HepG2 (cell line): ENCODE measurements around the gene CD151. TPM values are rescaled to one million over a fixed set of nuclear protein-coding genes. Genes with fewer than 3 reads are reported as not detected.
A peak's percentile ranks its signal among the peaks of the same experiment; 100 is the strongest.

Experiments used
- ATAC-seq: fragments of 200-7000 bp; cut with Tn5 transposase; 3 replicates; pipeline ENCODE4 v1.9.1; 2020; ENCODE audit warnings: mild to moderate bottlenecking, moderate library complexity
- BruUV-seq: library from RNA; stranded (reverse); fragments of 400-500 nt; replicated peaks from 2 replicates; lab custom pipeline; 2021; lab: Mats Ljungman, UMichigan
- CTCF ChIA-PET: fragments of 300-600 bp; formaldehyde crosslinking; extraction: SDS; loops from one replicate; lab custom pipeline; 2021; ENCODE audit warnings: low total read pairs, inconsistent platforms, low intra/inter-chr PET ratio; lab: Yijun Ruan, JAX
- POLR2A ChIA-PET: fragments of 350-600 bp; sonication (Branson Sonifier 250); formaldehyde crosslinking; loops from one replicate; lab custom pipeline; 2020; ENCODE audit warnings: antibody characterized with exemption, inconsistent platforms; lab: Yijun Ruan, JAX
- DNase-seq: peaks from one replicate; pipeline ENCODE4 v3.0.0-alpha.2; 2015; ENCODE audit warnings: low spot score
- FAIRE-seq: peaks from 3 replicates; lab custom pipeline; 2011; peaks lifted over from hg19 to GRCh38; lab: Jason Lieb, UNC
- H2AFZ ChIP-seq: one replicate; pipeline ENCODE4 v1.6.1; 2011; ENCODE audit warnings: low read length, inconsistent platforms
- H3K27ac ChIP-seq: fragments of 300-600 bp; 3 replicates; pipeline ENCODE4 v1.8.0; 2011; ENCODE audit warnings: mixed run types, mild to moderate bottlenecking, mixed read lengths, low read length, inconsistent platforms; ENCODE audit not compliant: insufficient read depth; ENCODE audit errors: extremely low read length
- H3K27me3 ChIP-seq, 2 experiments: fragments of 200-600 bp in 1 of 2; 2 replicates in 1 of 2; 3 replicates in 1 of 2; pipeline versions ENCODE4 v1.6.0 to v1.8.0; 2011; ENCODE audit warnings: low read length in 2 of 2, mild to moderate bottlenecking in 2 of 2, moderate library complexity in 2 of 2, inconsistent platforms in 1 of 2; ENCODE audit not compliant: insufficient read depth in 2 of 2, control insufficient read depth in 1 of 2
- H3K36me3 ChIP-seq, 2 experiments: fragments of 200-600 bp in 1 of 2; replicated peaks in 1 of 2; 2 replicates in 1 of 2; 3 replicates in 1 of 2; pipeline versions ENCODE4 v1.5.1 to v1.8.0; 2011; ENCODE audit warnings: low read length in 2 of 2, inconsistent platforms in 1 of 2; ENCODE audit not compliant: insufficient read depth in 2 of 2, control insufficient read depth in 1 of 2
- H3K4me1 ChIP-seq: 2 replicates; pipeline ENCODE4 v1.5.1; 2012; ENCODE audit warnings: low read length, inconsistent platforms; ENCODE audit not compliant: insufficient read depth
- H3K4me2 ChIP-seq: 2 replicates; pipeline ENCODE4 v1.6.0; 2011; ENCODE audit warnings: low read depth, low read length, inconsistent platforms
- H3K4me3 ChIP-seq, 3 experiments: fragments of 200-600 bp in 1 of 3; sonication (generic), shearing (Covaris generic) in 1 of 3; replicated peaks in 1 of 3; 2 replicates each; pipeline ENCODE4 v1.5.1; 2011 to 2016; ENCODE audit warnings: low read length in 3 of 3, inconsistent platforms in 2 of 3, low read depth in 2 of 3, mild to moderate bottlenecking in 2 of 3, control low read depth in 1 of 3, mixed read lengths in 1 of 3; ENCODE audit not compliant: insufficient read depth in 1 of 3
- H3K79me2 ChIP-seq: one replicate; pipeline ENCODE4 v1.6.1; 2011; ENCODE audit warnings: low read length, inconsistent platforms; ENCODE audit not compliant: insufficient read depth
- H3K9ac ChIP-seq: 2 replicates; pipeline ENCODE4 v1.6.0; 2011; ENCODE audit warnings: mild to moderate bottlenecking, low read depth, low read length, inconsistent platforms; ENCODE audit not compliant: insufficient read depth
- H3K9me3 ChIP-seq: 2 replicates; pipeline ENCODE4 v1.5.1; 2012; ENCODE audit warnings: mild to moderate bottlenecking, low read length
- H4K20me1 ChIP-seq: 2 replicates; pipeline ENCODE4 v1.6.0; 2011; ENCODE audit warnings: inconsistent platforms, mild to moderate bottlenecking, low read length, moderate library complexity; ENCODE audit not compliant: insufficient read depth
- AGO2 ChIP-seq: fragments of 200-400 bp; formaldehyde crosslinking; optimal IDR thresholded peaks from 2 replicates; pipeline ENCODE3; 2017; ENCODE audit warnings: mild to moderate bottlenecking, low read depth, low read length, moderate library complexity
- CERS6 ChIP-seq: sonication (generic); formaldehyde crosslinking; IDR thresholded peaks from 2 replicates; pipeline ENCODE4 v1.5.0; 2020; ENCODE audit warnings: missing genetic modification reagents
- KLF9 ChIP-seq: IDR thresholded peaks from 2 replicates; pipeline ENCODE4 v1.6.1; 2016; ENCODE audit warnings: low read depth
- MTERF4 ChIP-seq: sonication (generic); formaldehyde crosslinking; IDR thresholded peaks from 2 replicates; pipeline ENCODE4 v1.8.0; 2023; ENCODE audit warnings: mild to moderate bottlenecking, missing genetic modification reagents
- NR2F1 ChIP-seq, 2 experiments: fragments of 450-650 bp in 1 of 2; formaldehyde crosslinking in 1 of 2; IDR thresholded peaks; 2 replicates each; pipeline versions ENCODE4 v1.5.0 to v1.6.1; 2016 to 2020; ENCODE audit warnings: mild to moderate bottlenecking in 1 of 2, missing compliant biosample characterization in 1 of 2, missing genetic modification reagents in 1 of 2, moderate library complexity in 1 of 2
- POGZ ChIP-seq: sonication (generic); formaldehyde crosslinking; IDR thresholded peaks from 2 replicates; pipeline ENCODE4 v1.4.0; 2020; ENCODE audit warnings: mild to moderate bottlenecking, missing genetic modification reagents
- RARA ChIP-seq: IDR thresholded peaks from 2 replicates; pipeline ENCODE4 v1.6.1; 2016; ENCODE audit warnings: missing genetic modification reagents, missing compliant biosample characterization
- RBM39 ChIP-seq: fragments of 200-400 bp; formaldehyde crosslinking; IDR thresholded peaks from one replicate; pipeline ENCODE4 v1.6.1; 2018; ENCODE audit warnings: antibody characterized with exemption, mild to moderate bottlenecking, low read depth, low read length; ENCODE audit not compliant: poor library complexity, severe bottlenecking
- RFX1 ChIP-seq: fragments of 450-650 bp; IDR thresholded peaks from 2 replicates; pipeline ENCODE4 v1.6.1; 2017
- SMAD1 ChIP-seq: sonication (generic); formaldehyde crosslinking; IDR thresholded peaks from 2 replicates; pipeline ENCODE4 v1.4.0; 2020; ENCODE audit warnings: missing genetic modification reagents, low read depth, mild to moderate bottlenecking, borderline replicate concordance
- TAF15 ChIP-seq: fragments of 200-400 bp; formaldehyde crosslinking; IDR thresholded peaks from one replicate; pipeline ENCODE4 v1.6.1; 2018; ENCODE audit warnings: mild to moderate bottlenecking, low read depth, low read length; ENCODE audit not compliant: poor library complexity, severe bottlenecking
- ZSCAN12 ChIP-seq: sonication (generic); formaldehyde crosslinking; IDR thresholded peaks from 2 replicates; pipeline ENCODE4 v1.9.0; 2021; ENCODE audit warnings: mild to moderate bottlenecking, missing genetic modification reagents
- WGBS: methylation state at CpG from one replicate; pipeline ENCODE4 v1.1.6; 2017; ENCODE audit warnings: low lambda C conversion rate; 5-methylcytosine and 5-hydroxymethylcytosine counted together
- in situ Hi-C: cut with HindIII; loops from 2 replicates; pipeline ENCODE4 v1.10.0; 2017; ENCODE audit warnings: low pct_unique_long_range_greater_than_20kb; ENCODE audit not compliant: extremely low pct_ligation_motif_present
- intact Hi-C: fragments of 100-400 bp; cut with micrococcal nuclease; formaldehyde crosslinking; loops from one replicate; pipeline ENCODE4 v1.10.0; 2022; ENCODE audit not compliant: unreplicated experiment
- polyA plus RNA-seq, 8 experiments: library from polyadenylated mRNA; depleted of rRNA in 3 of 8; stranded (reverse) in 7 of 8; unstranded in 1 of 8; fragments of >200 nt; fragmentation: Illumina TruSeq in 4 of 8; extraction: Trizol in 4 of 8; gene quantifications; 2 replicates each; pipeline versions ENCODE4 v1.2.1 to v1.2.3, GENCODE V29; 2011 to 2016; ENCODE audit warnings: low read depth in 4 of 8, missing spikeins in 1 of 8, mixed read lengths in 1 of 8; ENCODE audit not compliant: insufficient read depth in 1 of 8
- total RNA-seq, 5 experiments: library from RNA; depleted of rRNA; stranded (reverse); fragments of >200 nt; fragmentation: Illumina TruSeq; extraction: Trizol; gene quantifications; 2 replicates each; pipeline ENCODE4 v1.2.3, GENCODE V29; 2016; ENCODE audit warnings: low read depth in 1 of 5
- TF ChIP-seq, protein P1 (sequence below): IDR thresholded peaks from 2 replicates; pipeline ENCODE4 v1.6.1; 2016; ENCODE audit warnings: low read depth, borderline replicate concordance
- TF ChIP-seq, protein P2 (sequence below): sonication (generic); formaldehyde crosslinking; IDR thresholded peaks from 2 replicates; pipeline ENCODE4 v1.4.0; 2020; ENCODE audit warnings: missing genetic modification reagents

CD151 gene
- total and polyA plus RNA-seq, 2 of the 13 experiments (the other 11 are each of a cell fraction or from before 2014, with no cell fraction given), result 125 to 197 TPM

GRCh38 chr11:852762-853161, 20.0 kb downstream of the CD151 start:
- no peak for FAIRE-seq
- Histone ChIP-seq H4K20me1 (no peaks in the 10 kb centered on the region; the same call in 1 of the 2 replicates), H3K79me2 (no peaks in the 10 kb centered on the region), H3K4me2 (no peak overlapping the region), H3K4me1 (no peaks in the 10 kb centered on the region), H3K36me3 (no peaks in the 10 kb centered on the region; a peak in 2 of 5 replicates), H3K9ac (no peak overlapping the region), H3K27ac (no peak overlapping the region), H3K4me3 (no peak overlapping the region)
- DNase-seq, result no peak
- BruUV-seq, result no TSS peak
- CTCF ChIA-PET, result no interaction called here
- in situ Hi-C loops, result no loop called here
- no peak for ATAC-seq
- TF ChIP-seq MTERF4 (CRISPR knock-in tag), result no peak
- TF ChIP-seq POGZ (CRISPR knock-in tag), result no peak
- no peak for TF ChIP-seq ZSCAN12
- peak; percentile 37 for TF ChIP-seq AGO2
- TF ChIP-seq, all 625 proteins: peak for 1
- no peak overlapping the region for H2AFZ ChIP-seq
- POLR2A ChIA-PET, result no interaction called here
- no peaks in the 10 kb centered on the region for H3K9me3 ChIP-seq
- intact Hi-C loops, result no loop called here
- H3K27me3 ChIP-seq, result no peaks in the 10 kb centered on the region
- 93% methylated on average over 9 of the region's 15 CpGs for WGBS

DNA sequence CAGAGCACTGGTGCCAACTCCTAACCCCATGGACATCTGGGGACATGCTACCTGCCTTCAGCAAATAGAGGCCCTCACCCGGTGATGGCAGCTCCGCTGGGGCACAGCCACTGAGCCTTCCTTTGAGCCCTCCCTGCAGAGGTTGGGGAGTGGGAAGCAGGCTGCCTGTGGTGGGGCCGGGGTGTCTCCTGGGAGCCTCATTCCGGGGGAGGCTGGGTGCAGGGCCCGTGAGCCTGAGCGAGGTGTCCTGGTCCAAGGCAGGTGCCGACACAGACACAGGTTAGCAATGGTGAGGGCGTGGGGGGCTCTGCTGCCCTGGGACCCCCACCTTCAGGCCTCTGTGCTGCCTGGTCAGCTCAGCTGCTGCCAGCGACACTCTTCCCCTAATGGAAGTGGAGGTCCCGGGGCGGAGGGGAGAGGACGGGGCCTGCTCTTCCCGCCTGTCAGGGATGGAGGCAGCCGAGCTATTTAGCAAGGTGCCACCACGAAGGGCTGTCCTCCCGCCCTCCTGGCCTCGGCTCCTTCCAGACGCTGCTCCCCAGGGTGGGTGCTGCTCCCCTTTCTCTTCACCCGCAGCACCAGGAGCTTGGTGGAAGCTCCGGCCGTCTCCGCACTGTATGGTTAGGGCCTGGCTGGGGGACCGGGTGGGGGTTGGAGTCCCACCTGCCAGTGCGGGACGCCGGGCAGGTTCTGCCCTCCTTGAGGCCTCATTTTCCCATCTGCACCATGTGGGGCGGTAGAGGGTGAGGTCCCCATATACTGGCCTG, 21.1 kb downstream of the CD151 start:
- in situ Hi-C loops, result no loop called here
- Histone ChIP-seq H3K4me2 (no peak overlapping the region), H2AFZ (no peak overlapping the region), H3K4me1 (no peaks in the 10 kb centered on the region), H3K27me3 (no peaks in the 10 kb centered on the region), H3K79me2 (no peaks in the 10 kb centered on the region), H3K9me3 (no peaks in the 10 kb centered on the region), H3K9ac (no peak overlapping the region), H3K27ac (no peak overlapping the region), H3K4me3 (no peak overlapping the region), H3K36me3 (no peaks in the 10 kb centered on the region; a peak in 2 of 5 replicates), H4K20me1 (no peaks in the 10 kb centered on the region; the same call in 1 of the 2 replicates)
- ATAC-seq, result no peak
- CTCF ChIA-PET, result no interaction called here
- POLR2A ChIA-PET, result interaction anchor here (1.7 kb wide), 1 partner anchor 28 kb away, joined by 4 read pairs; no protein-coding TSS in a partner anchor
- no peak for DNase-seq
- BruUV-seq, result no TSS peak
- no peak for FAIRE-seq
- intact Hi-C loops, result no loop called here
- WGBS, result 97% methylated on average over 12 of the region's 27 CpGs
- TF ChIP-seq, protein P1, sequence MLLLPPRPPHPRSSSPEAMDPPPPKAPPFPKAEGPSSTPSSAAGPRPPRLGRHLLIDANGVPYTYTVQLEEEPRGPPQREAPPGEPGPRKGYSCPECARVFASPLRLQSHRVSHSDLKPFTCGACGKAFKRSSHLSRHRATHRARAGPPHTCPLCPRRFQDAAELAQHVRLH (CRISPR knock-in tag), result no peak
- TF ChIP-seq KLF9 (CRISPR knock-in tag), result no peak
- TF ChIP-seq RFX1, result no peak
- TF ChIP-seq, protein P2, sequence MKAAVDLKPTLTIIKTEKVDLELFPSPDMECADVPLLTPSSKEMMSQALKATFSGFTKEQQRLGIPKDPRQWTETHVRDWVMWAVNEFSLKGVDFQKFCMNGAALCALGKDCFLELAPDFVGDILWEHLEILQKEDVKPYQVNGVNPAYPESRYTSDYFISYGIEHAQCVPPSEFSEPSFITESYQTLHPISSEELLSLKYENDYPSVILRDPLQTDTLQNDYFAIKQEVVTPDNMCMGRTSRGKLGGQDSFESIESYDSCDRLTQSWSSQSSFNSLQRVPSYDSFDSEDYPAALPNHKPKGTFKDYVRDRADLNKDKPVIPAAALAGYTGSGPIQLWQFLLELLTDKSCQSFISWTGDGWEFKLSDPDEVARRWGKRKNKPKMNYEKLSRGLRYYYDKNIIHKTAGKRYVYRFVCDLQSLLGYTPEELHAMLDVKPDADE (CRISPR knock-in tag), result no peak
- no peak for TF ChIP-seq RBM39
- TF ChIP-seq NR2F1 (CRISPR knock-in tag; IDR thresholded peaks at IDR 0.05), result no peak
- no peak for TF ChIP-seq AGO2
- no peak for TF ChIP-seq SMAD1 (CRISPR knock-in tag)
- TF ChIP-seq TAF15, result no peak
- TF ChIP-seq CERS6, result no peak
- no peak for TF ChIP-seq RARA (CRISPR knock-in tag)
